ENCODE measurements around the gene ZBTB40.

ZBTB40 gene

DNA sequence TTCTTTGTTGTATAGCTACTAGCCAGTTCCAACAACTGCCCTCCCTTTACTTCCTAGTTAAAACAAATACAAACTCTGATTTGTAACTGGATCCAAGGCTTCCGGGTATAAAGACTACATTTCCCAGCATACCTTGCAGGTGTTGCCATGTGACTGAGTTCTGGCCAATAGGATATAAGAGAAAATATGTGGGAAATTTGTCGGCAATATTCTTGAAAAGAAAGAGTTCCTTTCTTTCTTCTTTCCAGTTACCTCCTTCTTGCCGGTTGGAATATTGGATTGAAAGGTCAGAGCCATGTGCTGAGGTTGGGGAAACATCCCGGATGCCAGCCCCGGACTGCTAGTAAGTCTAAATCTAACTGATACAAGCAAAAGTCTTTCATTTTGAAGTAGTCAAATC, 23.0 kb upstream of the ZBTB40 start:
- DNase-seq = no peak

DNA sequence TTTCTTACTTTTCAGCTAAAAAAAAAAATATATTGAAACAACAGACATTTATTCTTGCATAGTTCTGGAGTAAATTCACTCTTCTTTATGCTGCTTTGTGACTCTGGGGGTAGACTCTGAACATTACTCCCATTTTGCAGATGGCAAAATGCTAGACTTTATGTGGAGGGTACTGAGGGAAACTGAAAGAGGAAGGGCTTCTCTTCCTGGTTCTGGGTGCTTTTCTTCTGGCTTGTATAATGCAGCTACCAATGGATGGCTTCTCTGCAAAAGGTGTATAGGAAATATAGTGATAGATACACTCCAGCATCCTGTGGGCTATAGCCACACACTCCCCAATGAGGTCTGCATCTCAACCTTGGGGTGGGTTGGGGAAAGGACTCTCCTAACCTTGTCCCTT, 19.7 kb upstream of the ZBTB40 start:
- no peak for DNase-seq

DNA sequence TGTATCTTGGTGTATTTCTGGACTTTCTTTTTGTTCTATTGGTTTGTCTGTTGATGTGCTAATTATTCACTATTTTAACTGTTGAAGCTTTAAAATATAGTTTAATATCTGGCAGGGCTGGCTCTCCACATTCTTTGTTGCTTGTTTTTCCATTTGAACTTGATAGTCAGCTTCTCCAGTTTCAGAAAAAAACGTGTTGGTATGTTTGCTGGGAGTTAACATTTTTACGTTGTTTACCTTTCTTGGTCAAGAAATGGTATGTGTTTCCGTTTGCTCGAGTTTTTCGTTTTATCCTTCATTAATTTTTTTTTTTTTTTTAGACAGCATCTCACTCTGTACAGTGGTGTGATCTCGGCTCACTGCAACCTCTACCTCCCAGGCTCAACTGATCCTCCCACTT, 16.9 kb upstream of the ZBTB40 start:
- DNase-seq = no peak

DNA sequence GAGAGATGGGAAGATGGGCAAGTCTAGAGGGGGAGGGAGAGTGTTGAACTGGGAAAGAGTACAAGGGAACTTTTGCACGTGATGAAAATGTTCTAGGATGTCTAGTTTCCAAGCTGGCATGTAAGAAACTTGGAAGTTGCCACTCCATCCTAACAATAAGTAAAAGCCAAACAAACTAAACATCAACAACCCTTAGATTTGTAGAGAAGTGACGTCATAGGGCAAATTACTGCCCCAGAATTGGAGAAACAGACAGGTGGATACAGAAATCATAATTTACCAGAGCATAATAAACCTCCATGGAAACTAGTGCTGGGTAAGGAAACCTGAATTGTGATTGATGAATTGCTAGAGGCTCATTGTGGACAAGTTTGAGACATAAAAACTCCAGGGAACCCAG, 14.7 kb upstream of the ZBTB40 start:
- no peak for DNase-seq

DNA sequence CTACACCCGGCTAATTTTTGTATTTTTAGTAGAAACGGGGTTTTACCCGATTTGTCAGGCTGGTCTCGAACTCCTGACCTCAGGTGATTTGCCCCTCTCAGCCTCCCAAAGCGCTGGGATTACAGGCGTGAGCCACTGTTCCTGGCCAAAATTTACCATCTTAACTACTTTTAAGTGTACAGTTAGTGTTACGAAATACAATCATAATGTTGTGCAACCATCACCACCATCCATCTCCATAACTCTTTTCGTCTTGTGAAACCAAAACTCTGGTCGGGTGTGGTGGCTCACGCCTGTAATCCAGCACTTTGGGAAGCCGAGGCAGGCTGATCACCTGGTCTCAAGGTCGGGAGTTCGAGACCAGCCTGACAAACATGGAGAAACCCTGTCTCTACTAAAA, 14.1 kb upstream of the ZBTB40 start:
- DNase-seq = no peak

DNA sequence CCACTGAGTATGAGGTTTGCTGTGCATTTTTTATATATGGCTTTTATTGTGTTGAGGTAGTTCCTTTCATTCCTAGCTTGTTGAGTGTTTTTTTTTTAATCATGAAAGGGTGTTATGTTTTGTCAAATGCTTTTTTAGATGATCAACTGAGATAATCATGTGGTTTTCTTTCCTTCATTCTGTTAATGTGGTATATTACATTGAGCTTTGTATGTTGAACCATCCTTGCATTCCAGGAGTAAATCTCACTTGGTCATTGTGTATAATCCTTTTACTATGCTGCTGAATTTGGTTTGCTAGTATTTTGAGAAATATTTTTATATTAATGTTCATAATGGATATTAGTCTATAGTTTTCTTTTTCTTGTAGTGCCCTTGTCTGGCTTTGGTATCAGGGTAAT, 11.1 kb upstream of the ZBTB40 start:
- DNase-seq = no peak

DNA sequence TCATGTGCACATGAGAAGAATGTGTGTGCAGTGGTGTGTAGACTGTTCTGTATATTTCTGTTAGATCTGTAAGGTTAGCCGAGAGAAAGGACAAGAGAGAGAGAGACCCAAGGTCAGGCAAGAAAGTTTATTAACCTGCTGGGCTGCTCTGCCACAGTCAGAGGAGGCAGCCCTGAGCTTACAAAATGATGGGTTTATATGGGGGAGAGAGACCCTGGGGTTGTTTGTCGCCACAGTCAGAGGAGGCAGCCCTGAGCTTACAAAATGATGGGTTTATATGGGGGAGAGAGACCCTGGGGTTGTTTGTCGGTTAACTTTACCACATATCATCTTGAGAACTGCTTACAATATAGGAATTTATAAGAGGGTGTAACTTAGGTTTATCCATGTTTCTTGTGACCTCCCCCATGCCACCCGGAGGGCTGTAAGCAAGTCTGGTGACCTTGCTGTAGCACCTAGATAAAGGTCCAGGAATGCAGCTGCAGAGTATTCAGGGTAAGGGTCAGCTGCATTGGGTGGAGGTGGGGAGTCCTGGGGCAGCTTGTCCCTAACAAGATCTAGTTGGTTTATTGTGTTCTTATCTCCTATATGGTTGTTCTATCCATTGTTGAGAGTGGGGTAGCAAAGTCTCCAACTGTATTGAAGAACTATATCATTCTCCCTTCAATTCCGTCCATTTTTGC, 9.3 kb upstream of the ZBTB40 start:
- DNase-seq = no peak

DNA sequence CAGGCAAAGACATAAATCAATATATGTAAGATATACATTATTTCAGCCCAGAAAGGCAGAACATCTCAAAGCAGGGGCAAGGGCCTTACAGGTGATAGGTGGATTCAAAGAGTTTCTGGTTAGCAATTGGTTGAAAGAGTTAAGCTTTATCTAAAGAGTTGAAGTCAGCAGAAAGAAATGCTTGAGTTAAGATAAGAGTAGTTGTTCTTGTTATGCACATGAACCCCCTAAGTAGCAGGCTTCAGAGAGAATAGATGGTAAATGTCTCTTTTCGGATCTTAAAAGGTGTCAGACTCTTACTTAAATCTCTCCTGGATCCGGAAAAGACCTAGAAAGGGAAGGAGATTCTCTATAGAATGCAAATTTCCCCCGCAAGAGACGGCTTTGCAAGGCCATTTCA, 8.3 kb upstream of the ZBTB40 start:
- no peak for DNase-seq

DNA sequence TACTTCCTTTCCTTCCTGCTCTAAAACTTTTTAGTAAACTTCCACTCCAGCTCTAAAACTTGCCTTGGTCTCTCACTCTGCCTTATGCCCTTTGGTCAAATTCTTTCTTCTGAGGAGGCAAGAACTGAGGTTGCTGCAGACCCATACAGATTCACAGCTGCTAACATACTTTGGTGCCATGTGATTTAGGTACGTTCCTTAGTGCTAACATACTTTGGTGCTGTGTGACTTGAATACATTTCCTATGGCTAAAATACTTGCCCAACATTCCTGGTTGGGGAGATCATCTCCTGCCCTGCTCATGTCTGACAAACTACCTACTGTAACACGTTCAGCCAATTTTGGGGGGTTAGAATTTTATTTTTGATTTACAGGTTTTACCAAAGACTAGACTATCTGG, 6.8 kb upstream of the ZBTB40 start:
- DNase-seq = no peak

DNA sequence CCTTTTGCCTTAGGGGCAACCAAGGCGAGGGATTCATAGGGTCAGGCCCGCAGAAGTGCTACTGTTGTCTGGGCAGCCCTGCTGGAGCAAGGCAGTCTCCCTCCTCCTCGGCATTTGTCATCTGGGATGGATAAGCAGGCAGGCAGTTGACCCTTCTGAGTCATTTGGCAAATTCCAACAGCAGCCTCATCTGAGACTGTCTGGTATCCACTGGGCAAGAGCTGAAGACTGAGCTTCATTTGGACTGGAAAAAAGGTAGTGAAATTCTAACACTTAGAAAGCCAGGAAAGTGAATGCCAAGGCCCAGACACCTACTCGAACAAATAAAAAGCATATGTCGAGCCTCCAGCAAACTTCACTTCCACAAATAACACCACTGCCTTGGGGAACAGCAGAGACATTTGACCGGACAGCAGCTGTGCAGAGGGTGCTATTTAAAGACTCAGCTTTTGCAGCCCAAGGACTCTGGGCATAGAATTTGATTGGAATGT, 4.0 kb upstream of the ZBTB40 start:
- no peak for DNase-seq

DNA sequence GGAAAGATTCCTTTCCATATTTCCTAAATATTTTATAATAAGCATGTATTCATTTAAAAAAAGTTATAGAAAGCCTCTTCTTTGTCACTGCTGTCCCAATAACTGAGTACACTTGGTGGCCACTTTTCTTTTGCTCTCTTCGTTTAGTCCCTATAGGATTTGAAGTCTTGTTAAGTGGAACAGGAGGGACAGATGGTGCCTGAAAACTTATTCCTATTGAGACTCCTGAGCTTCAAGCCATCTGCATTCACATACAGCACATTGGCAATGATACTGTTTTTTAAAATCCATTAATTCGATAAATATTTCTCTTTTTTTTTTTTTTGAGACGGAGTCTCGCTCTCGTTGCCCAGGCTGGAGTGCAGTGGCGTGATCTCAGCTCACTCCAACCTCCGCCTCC, 2.0 kb upstream of the ZBTB40 start:
- no peak for DNase-seq

DNA sequence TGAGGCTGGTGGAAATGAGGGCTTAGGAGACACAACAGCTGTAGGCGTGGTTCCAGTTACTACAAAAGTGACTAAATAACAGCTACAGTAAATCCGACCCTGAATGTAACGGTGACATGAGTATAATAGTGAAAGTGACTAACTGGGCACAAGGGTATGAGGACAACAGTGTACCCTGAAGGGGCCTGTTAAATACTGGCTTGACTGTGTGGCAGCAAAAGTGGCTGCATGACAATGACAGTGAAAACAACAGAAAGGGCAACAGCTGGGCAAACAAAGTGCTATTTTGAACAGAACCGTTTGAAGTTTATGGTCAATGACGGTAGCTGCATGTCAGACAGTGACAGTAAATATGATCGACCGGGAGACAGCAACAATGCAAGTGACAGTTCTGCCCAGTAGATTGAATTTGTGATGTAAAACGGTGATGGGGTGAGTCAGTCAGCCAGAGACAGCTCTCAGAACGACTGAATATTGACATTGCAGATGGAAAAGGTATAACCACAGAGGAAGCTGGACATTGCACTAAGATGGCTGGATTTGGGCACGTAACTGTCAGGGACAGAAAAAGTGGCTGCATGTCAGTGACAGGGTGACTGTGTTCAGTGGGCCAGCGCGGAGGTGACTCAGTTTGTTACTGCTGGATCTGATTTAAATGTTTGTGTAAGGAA, 1.2 kb upstream of the ZBTB40 start:
- no peak for DNase-seq

DNA sequence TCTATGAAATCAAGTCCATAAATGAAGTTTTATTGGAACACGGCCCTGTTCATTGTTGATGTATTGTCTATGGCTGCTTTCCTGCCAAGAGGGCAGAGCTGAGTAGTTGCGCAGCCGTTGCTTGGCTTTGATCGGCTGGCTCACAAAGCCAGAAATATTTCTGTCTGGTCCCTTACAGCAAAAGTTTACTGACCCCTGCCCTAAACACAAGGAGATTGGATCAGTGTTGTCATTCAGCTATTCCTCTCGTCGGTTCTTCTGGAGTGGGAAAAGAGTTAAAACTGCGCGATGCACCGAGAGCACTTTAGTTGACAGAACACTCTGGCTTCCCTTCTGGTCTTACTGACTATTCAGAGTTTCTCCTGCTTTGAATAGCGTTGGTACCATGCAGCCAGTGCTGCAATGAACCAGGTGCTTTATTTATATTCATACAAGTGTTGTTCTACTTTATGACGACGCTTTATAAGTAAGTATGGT, 868 bp downstream of the ZBTB40 start:
- DNase-seq = no peak

DNA sequence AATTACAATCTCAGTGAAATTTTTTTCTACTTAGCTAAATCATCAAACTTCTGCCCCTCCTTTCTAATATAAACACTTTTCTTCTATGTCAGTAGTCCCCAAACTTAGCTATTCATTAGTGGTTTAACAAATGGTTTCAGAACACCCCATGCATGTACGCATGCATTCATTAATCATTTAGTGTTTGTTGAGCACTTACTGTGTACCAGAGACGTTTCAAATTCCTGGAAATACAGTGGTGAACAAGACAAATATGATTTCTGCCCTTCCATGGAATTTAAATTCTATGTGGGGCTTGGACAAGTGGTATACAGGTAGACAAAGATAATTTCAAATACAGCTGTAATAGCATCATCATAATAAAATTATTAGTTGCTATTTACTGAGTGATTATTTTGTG, 1.5 kb downstream of the ZBTB40 start:
- DNase-seq = no peak

DNA sequence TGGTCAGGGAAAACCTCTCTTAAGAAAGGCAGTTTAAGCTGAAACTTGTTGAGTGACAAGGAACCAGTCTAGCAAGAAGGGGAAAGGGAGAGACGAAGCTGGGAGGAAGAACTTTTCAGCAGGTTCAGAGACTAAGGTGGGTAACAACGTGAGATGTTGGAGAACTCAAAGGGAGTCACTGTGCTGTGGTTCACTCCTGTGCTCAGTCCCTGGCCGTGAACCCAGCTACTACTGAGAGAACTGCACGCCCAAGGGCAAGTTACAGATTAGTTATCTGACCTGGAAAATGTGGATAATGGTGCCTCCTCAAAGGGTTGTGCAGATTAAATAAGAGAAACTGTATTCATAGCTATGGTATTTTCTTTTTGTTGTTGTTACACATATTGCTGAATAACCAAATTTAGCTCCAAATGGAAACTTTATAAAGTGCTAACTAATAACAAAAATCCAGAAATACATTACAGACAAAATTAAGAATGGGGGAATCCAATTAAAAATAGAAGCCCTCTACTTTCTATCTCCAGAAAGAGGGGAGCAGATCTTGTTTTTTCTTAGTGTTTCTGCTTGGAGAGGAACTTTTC, 2.9 kb downstream of the ZBTB40 start:
- no peak for DNase-seq

DNA sequence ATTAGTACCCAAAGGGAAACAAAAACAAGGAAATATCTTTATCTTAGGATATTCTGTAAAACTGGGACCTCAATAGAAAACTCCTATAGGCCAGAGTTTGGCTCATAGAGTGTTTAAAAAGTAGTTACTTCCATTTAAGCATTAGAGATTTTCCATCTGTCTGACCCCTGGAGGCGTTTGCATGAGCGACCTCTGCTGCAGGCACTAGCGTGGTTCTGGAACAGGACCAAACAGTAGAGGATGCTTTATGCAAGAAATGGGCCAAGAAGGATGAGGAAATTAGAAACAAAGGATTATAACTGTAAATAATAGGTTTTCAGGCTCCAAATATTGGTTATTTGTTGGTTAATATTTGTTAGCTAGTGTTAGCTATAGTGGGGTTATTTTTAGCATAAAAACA, 5.7 kb downstream of the ZBTB40 start:
- no peak for DNase-seq

DNA sequence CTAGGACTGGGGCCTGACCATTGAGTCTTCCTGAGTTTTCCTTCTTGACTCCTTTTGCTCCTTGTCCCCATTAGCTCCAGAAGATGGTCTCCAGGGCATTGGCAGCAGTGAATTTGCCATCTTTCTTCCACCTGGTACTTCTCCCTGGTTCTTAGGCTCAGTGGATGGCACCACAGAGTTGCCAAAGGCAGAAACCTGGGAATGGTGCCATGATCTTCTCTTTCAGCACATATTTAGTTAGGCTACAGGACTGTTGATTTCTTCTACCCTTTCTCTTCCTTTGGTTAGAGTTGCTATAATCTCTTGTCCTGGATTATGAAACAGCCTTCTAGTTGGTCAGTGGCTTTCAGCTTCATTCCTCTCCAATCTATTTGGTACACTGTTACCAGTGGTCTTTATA, 6.2 kb downstream of the ZBTB40 start:
- DNase-seq = no peak

DNA sequence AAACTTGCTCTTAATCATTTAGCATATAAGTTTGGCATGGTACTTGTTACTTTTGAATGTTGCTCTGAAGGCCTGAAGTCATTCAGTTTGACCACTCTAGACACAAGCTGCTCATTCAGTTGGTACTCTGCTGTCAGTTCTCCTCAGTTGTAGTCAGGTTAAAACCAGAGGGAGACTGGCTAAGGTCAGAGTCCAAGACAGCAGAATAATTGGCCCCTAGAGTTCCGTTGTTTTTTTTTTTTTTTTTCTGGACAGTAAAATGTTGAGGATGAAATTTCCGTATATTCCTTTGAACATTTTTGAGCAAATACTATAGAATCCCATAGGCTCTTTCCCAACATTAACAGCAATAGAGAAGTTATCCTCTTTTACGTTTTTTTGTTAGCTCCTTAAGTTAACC, 9.4 kb downstream of the ZBTB40 start:
- no peak for DNase-seq

DNA sequence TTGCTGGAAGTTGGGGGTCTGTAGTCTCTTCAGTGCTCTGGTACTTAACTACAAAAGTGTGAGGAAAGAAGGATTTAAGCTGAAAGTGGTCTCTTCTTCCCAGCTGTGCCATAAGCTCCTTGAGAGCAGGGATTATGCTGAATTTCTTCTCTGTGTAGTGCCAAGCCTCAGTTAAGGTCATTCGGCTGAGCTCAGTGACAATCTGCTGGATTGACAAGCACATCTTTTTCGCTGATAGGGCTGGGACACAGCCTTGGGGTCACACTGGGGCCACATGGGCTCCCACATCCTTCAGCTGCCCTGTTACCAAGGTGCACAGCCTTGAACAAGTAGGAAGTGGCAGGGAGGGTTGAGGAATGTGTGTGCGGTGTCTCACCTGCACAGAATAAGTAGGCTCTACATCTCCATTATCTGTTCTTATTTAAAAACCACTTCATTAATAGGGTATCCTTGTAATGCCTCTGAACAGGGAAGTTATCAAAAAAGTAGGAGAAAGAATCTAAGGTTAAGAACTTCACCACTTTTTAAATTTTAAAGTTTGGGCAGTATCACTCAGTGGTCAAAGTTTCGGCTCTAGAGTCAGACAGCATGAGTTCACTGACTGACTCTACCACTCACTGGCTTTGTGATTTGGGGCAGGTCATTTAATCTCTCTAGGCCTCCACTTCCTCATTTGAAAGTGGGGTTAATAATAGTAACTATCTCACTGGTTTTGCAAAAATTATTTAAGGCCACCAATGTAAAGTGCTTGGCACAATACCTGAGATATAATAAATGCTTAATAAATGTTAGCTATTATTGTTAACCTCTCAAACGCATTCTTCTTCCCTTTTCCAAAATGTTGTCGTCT, 10.3 kb downstream of the ZBTB40 start:
- no peak for DNase-seq

DNA sequence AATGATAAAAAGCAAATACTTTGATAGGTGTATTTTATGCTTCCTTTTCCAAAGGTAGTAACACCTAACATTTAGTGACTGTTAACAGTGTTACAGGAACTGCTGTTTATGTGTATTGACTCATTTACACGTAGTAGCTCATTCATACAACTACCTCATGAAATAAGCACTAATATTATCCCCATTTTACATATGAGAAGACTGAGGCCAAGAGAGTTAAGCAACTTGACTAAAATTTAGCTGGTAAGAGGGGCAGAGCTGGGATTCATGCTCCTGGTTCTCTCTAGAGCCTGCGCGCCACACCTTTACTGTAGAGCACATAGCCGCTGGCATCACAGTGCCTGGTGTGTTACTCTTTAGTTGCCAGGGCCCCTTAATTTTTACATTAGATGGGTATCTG, 11.3 kb downstream of the ZBTB40 start:
- no peak for DNase-seq

DNA sequence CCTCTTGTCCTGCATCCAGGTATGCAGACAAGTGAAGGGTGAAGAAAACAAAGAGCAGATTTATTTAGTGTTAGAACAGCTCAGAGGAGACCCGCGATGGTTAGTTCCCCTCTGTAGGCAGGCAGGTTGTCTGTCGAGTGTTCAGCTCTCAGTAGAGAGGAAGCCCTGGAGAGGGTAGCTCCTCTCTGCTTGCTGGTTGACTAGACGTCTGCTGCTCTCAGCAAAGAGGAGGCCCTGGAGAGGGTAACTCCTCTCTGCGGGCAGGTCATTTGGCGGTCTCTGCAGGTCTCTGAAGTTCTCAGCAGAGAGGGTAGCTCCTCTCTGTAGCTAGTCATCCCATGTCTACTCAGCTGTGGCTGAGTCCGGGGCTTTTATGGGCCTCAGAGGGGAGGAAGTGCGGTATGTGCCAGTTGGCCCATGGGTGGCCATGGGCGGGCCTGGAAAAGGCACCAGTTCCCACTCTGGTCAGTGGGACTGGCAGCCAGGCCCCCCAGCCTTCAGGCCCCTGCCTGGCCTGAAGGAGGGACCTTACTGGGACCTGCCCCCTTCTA, 13.4 kb downstream of the ZBTB40 start:
- DNase-seq = no peak

DNA sequence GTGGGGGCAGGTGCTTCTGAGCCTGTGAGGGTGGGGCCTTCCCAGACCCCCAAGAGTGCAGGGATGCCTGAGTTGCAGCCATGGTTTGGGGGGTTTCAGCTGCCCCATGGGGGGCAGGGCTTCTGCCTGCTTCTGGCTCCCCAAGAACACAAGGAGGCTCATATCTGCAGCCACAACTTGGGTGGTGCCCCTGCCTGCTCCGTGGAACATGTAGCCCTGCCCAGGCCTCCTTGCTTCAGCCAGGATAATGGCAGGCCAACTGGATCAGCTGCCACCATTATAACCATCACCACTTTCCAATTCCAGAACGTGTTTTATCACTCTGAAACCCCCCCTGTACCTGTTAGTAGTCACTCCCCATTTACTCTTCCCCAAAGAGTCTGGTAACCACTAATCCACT, 14.0 kb downstream of the ZBTB40 start:
- DNase-seq = no peak

DNA sequence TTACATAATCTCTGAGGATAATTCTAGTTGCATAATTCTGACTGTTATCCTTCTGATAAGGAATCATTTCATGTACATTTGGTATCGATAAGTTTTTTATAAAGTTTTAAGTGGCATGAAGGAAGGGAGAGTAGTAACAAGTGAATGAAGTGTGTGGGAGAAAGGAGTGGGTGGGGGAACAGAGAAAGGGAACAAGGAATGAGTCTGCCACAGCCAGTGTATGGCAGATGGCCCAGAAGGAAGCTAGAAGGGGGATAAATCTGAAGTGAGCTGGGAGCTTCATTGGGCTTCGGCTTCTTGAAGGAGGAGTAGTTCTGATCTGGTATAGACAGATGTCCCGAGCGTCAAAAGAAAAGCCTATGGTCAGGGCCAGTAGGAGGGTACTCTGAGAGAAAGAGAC, 18.6 kb downstream of the ZBTB40 start:
- no peak for DNase-seq

Measured in activated CD4-positive, CD25-positive, alpha-beta regulatory T cell treated with anti-CD3 and anti-CD28 coated beads, Interleukin-2, amount 50 U/mL, for 72 hours (primary cell).